Ovary (tissue), 3 donors: ENCODE measurements around the gene NAT16.

Source experiments
- EP300 ChIP-seq: sonication (generic); formaldehyde crosslinking; IDR thresholded peaks from one replicate; pipeline ENCODE4 v1.6.1; 2017; ENCODE audit warnings: antibody characterized with exemption
- POLR2A ChIP-seq: fragments of 450-650 bp; IDR thresholded peaks from one replicate; pipeline ENCODE4 v1.6.1; 2017; ENCODE audit warnings: antibody characterized with exemption, mild to moderate bottlenecking, moderate library complexity
- TF ChIP-seq, protein P1 (sequence below), 3 donors: fragments of 450-650 bp in 2 of 3; fragments of 200-600 bp in 1 of 3; IDR thresholded peaks; one replicate each; pipeline versions ENCODE4 v1.5.1 to v1.8.0; 2016 to 2022; ENCODE audit warnings: antibody characterized with exemption in 3 of 3, mild to moderate bottlenecking in 1 of 3
- donor health status: DM: no; HTN: no; CAD: no.

DNA sequence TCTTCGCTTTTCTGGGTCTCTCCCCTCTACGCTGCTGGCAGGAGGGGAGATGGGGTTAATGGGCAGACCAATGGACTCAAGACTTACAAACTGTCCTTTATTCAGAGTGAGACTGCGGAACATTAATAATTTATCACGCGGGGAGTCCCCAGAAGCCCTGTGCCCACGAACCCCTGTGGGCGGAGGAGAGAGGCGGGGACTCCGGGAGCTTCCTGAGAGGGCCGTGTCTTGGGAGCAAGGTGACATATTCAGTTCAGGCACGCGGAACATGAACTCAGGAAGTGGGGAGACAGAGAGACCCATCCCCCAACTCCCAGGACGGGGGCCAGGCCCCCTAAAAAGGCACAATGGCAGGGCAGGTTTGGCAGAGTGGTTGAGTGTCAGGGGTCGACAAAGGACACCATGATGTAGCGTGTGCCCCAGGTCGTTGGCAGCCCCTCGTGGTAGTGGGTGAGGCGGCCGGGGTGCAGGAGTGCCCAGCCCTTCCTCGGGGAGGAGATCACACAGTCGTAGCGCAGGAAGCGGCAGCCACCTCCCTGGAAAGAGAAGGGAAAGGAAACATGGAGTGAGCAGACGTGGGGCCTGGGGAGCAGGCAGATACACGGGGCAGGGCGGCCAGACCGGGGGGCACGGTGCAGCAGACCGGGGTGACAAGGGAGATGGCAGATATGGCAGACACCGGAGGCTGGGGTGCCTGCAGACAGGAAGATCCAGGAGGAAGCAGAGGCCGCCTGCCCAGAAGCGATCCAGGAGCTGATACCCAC lies 26.0 kb upstream of the NAT16 start:
- TF ChIP-seq POLR2A (no peak), EP300 (no peak)
- TF ChIP-seq, protein P1, sequence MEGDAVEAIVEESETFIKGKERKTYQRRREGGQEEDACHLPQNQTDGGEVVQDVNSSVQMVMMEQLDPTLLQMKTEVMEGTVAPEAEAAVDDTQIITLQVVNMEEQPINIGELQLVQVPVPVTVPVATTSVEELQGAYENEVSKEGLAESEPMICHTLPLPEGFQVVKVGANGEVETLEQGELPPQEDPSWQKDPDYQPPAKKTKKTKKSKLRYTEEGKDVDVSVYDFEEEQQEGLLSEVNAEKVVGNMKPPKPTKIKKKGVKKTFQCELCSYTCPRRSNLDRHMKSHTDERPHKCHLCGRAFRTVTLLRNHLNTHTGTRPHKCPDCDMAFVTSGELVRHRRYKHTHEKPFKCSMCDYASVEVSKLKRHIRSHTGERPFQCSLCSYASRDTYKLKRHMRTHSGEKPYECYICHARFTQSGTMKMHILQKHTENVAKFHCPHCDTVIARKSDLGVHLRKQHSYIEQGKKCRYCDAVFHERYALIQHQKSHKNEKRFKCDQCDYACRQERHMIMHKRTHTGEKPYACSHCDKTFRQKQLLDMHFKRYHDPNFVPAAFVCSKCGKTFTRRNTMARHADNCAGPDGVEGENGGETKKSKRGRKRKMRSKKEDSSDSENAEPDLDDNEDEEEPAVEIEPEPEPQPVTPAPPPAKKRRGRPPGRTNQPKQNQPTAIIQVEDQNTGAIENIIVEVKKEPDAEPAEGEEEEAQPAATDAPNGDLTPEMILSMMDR (IDR thresholded peaks at IDR 0.05): no peak
